ENCODE results near the gene VWA3A. TPM values are rescaled to one million over a fixed set of nuclear protein-coding genes. Genes with fewer than 3 reads are reported as not detected.

The VWA3A gene
- total RNA-seq, 4 donors from 2014 or later: 0.35 to 0.40 TPM; not detected in 2

DNA sequence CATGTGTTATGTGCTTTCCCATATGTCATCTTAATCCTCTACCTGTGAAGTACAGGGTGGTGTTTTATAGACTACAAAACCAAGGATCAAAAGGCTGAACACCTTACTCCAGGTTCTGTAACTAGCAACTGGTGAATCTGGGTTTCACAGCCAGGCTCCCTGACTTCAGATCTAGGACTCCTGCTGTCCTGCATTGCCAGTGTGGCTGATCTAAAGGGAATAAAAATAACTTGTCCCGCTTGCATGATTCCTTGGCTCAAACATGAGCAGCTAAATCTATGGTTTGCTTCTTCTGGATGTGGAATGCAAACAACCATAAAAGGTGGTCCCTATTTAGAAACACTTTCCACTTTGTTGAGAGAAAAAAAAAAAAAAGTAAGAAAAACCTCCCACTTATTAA is 3.7 kb upstream of the VWA3A start:
- TF ChIP-seq POLR2A (IDR thresholded peaks at IDR 0.05) (no peak), POLR2AphosphoS5 (IDR thresholded peaks at IDR 0.05) (no peak)
- H3K27ac ChIP-seq: no peak overlapping the region
- no peak for ATAC-seq
- H3K9me3 ChIP-seq: no peaks in the 10 kb centered on the region
- H3K27me3 ChIP-seq: no peaks in the 10 kb centered on the region
- peaks cover under 1 to 15% (median 6%) of the 10 kb centered on the region in 3 donors for H3K4me1 ChIP-seq
- 80 to 83% methylated on average over 1 of the region's 1 CpG for WGBS, 2 donors (ENCODE audit: low coverage in 1 of 2)
- no peak overlapping the region for H3K4me3 ChIP-seq
- peaks cover 0 to 28% of the 10 kb centered on the region in 2 donors for H3K36me3 ChIP-seq

- TF ChIP-seq EP300 (IDR thresholded peaks at IDR 0.05) (no peak), POLR2A (IDR thresholded peaks at IDR 0.05) (no peak), POLR2AphosphoS5 (IDR thresholded peaks at IDR 0.05) (no peak), CTCF (IDR thresholded peaks at IDR 0.05) (no peak)
- H3K9me3 ChIP-seq: no peaks in the 10 kb centered on the region
- 100% methylated on average over 2 of the region's 4 CpGs; no CpG with 5 or more reads in 1 of the 2 donors for WGBS, 2 donors (ENCODE audit: low coverage in 1 of 2)
- peaks cover 0 to 11% (median 6%) of the 10 kb centered on the region in 3 donors for H3K4me1 ChIP-seq
- H3K4me3 ChIP-seq: no peak overlapping the region
- H3K36me3 ChIP-seq: peaks cover 0 to 23% of the 10 kb centered on the region in 2 donors
- ATAC-seq: no peak
- H3K27ac ChIP-seq: no peak overlapping the region
- H3K27me3 ChIP-seq: no peaks in the 10 kb centered on the region
Observed at GRCh38 chr16:22089910-22090309, 2.4 kb upstream of the VWA3A start.

DNA sequence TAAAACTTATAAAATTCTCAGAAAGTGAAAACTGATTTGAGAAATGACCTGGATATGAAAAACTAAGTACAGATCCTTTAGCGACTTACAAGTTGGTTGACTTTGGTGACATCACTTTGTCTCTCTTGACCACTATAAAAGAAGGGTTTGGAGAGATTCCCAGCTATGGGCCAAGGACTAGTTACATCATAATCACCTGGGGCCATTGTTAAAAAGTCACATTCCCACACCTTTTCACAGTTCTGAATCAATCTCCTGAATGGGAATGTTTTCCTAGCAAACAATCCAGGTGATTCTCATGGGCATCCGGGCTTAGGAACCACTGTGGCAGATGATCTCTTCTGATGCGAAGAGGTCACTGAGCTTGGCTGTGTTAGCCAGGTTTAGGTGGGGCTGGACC is 620 bp upstream of the VWA3A start:
- H3K9me3 ChIP-seq: no peaks in the 10 kb centered on the region
- peaks cover 0 to 8% of the 10 kb centered on the region in 2 donors for H3K36me3 ChIP-seq
- peak overlapping the region in 1 of 4 donors; percentile 50 for H3K27ac ChIP-seq
- no peak overlapping the region for H3K4me3 ChIP-seq
- 80 to 89% methylated on average over 2 to 3 of the region's 3 CpGs for WGBS, 2 donors (ENCODE audit: low coverage in 1 of 2)
- no peak for ATAC-seq
- peaks cover 0 to 11% (median 6%) of the 10 kb centered on the region in 3 donors for H3K4me1 ChIP-seq
- TF ChIP-seq EP300 (IDR thresholded peaks at IDR 0.05): no peak
- no peak for TF ChIP-seq POLR2A (IDR thresholded peaks at IDR 0.05)
- no peak for TF ChIP-seq POLR2AphosphoS5 (IDR thresholded peaks at IDR 0.05)
- no peak for TF ChIP-seq CTCF (IDR thresholded peaks at IDR 0.05)
- H3K27me3 ChIP-seq: peaks cover 9% of the 10 kb centered on the region

- Histone ChIP-seq H3K4me1 (peaks cover 0 to 11% (median 6%) of the 10 kb centered on the region in 3 donors), H3K4me3 (no peak overlapping the region), H3K27ac (no peak overlapping the region), H3K9me3 (no peaks in the 10 kb centered on the region), H3K27me3 (peaks cover 15% of the 10 kb centered on the region), H3K36me3 (no peaks in the 10 kb centered on the region)
- ATAC-seq: no peak
- 81 to 92% methylated on average over 3 of the region's 3 CpGs for WGBS, 2 donors (ENCODE audit: low coverage in 1 of 2)
- TF ChIP-seq POLR2AphosphoS5 (IDR thresholded peaks at IDR 0.05) (no peak), CTCF (IDR thresholded peaks at IDR 0.05) (no peak)
Observed at GRCh38 chr16:22093331-22093730, 990 bp downstream of the VWA3A start.

DNA sequence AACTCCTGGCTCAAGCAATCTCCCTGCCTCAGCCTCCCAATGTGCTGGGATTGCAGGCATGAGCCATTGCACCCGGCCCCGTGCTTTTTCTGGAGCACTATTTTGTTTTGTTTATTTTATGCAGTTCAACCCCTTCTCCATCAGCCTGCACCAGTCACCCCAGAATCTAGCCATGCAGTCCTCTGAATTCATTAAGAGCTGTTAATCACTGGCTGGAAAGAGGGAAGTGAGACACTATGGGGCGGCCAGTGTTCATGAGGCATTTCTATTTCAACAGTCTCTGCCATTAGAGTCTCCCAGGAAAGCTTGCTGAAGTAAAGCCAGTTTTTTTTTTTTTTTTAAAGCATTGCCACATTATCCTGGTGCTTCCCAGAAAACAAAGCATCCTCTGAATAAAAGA is 1.7 kb downstream of the VWA3A start:
- Histone ChIP-seq H3K27ac (no peak overlapping the region), H3K27me3 (peaks cover 15% of the 10 kb centered on the region), H3K9me3 (no peaks in the 10 kb centered on the region), H3K4me1 (peaks cover 0 to 11% (median 6%) of the 10 kb centered on the region in 3 donors), H3K36me3 (no peaks in the 10 kb centered on the region), H3K4me3 (no peak overlapping the region)
- TF ChIP-seq EP300 (IDR thresholded peaks at IDR 0.05) (no peak), CTCF (IDR thresholded peaks at IDR 0.05) (no peak), POLR2AphosphoS5 (IDR thresholded peaks at IDR 0.05) (no peak), POLR2A (IDR thresholded peaks at IDR 0.05) (no peak)
- 50 to 100% methylated on average over 1 to 3 of the region's 3 CpGs for WGBS, 2 donors (ENCODE audit: low coverage in 1 of 2)
- ATAC-seq: no peak

All from gastroesophageal sphincter (tissue), 4 donors.